CD4-positive, alpha-beta T cell treated with Interleukin-17A for 1 hour (primary cell): ENCODE data around the gene IREB2.

ENCODE experiments used
- DNase-seq: peaks from one replicate; pipeline ENCODE4 v3.0.0-alpha.2; 2020

Gene IREB2

DNA sequence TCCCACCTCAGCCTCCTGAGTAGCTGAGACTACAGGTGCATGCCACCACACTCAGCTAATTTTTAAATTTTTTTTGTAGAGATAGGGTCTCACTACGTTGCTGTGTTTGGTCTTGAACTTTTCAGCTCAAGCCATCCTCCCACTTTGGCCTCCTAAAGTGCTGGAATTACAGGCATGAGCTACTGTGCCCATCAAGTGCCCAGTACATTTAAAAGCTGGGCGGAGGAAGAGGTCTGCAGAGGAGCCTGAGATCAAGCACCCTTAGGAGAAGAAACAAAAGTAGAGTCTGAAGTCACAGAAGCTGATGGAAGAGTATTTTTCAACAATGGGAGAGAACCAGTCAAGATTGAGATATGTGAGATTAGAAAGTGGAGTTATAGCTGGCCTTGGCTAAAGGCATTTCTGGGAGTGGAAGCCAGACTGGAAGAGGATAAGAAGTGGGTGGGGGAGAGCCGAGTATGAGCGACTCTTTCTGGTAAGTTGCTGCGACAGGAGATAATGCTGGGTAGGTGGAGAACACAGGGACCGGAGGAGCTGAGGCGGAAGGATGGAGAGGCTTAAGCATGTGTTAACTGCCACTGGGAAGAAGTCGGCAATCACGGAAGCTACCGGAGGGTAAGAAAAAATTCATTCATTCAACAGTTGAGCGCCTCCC is 782 bp upstream of the IREB2 start:
- no peak for DNase-seq

- peak; percentile 9 for DNase-seq
Measured at GRCh38 chr15:78438619-78439285, 736 bp downstream of the IREB2 start.

DNA sequence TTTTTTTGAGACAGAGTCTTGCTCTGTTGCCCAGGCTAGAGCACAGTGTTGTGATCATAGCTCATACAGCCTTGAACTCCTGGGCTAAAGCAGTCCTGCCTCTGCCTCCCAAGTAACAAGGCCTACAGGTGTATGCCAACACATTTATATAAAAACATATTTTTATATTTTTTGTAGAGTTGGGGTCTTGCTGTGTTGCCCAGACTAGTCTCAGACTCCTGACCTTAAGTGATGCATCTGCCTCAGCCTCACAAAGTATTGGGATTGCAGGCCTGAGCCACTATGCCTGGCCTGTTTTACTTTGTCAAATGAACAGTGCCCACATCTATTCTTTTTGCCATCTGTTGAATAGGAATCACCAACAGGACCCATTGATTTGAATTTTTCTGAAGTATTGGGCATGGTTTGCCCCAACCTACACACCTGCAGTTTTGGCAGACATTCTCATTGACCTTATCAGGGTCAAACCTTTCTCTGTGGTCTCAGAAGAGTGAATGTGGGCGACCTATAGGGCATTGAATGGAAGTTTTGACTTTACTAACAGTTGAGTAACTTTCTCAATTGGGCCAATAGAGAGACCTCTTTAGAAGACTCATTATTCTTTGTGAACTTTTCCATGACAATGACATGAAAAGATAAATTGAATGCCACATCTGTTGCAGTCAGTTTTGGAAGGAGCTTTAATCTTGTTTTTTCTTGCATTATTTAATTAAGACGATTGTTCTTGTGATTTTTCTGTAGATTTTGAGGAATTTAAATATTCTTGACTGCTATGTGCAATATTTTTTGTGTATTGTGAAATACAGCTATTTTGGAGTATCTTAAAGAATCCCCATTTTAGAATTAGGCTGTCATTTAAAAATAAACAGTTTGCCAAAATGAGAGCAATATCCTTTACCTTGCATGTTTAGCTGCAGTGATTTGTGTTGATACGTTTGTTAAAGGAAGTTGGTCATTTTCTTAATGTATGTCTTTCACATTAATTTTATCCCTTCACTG is 2.7 kb downstream of the IREB2 start:
- DNase-seq, result no peak

DNA sequence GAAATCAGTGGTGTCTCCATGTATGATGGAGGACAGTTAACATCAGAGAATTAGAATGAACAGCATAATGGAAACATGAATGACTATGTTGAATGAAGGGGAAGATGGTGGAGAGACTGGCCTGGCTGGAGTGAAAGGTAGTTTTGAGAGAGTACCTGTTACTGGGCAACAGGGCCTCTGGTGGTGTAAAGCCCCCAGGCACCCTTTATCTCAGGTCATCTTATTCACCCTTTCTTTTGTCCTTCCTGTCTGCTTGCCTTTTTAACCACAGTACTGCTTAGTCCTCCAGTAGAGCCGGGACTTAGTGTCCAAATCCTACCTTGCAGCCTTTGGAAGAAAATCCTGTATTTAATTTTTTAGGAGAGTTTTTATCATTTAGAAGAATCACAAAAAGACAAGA is 6.2 kb downstream of the IREB2 start:
- DNase-seq, result no peak

DNA sequence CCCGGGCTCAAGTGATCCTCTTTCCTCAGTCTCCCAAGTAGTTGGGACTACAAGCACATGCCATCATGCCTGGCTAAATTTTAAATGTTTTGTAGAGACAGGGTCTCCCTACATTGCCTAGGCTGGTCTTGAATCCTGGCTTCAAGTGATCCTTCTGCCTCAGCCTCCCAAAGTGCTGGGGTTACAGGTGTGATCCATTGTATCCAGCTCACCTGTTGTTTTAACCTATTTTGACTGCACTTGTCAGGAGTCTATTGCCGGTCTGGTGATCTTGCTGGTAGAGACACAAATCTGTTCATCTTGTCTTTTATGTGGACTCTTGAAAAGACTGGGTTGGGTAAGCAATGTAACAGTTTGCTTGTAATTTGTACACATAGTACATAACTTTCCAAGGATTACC is 7.9 kb downstream of the IREB2 start:
- no peak for DNase-seq

DNA sequence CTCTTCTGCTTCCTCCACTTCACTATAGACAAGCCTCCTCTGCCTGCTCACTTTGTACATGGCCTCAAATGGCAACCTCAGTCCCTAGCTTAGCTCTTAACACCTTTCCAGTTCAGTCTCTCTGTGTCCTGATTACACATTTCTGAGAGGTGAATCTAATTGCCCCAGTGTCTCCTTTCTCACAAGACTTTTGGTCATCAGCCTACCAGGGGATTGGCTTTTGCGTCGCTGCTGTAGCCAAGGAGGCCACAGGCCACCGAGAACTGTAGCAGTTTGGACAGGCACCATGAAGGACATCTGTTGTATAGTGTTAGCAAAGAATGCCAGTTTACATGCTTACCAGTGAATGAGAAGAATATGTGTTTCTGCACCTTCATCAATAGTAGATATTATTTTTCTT is 8.5 kb downstream of the IREB2 start:
- DNase-seq, result no peak

- DNase-seq, result no peak
Measured at GRCh38 chr15:78448441-78449219, 10.6 kb downstream of the IREB2 start.

DNA sequence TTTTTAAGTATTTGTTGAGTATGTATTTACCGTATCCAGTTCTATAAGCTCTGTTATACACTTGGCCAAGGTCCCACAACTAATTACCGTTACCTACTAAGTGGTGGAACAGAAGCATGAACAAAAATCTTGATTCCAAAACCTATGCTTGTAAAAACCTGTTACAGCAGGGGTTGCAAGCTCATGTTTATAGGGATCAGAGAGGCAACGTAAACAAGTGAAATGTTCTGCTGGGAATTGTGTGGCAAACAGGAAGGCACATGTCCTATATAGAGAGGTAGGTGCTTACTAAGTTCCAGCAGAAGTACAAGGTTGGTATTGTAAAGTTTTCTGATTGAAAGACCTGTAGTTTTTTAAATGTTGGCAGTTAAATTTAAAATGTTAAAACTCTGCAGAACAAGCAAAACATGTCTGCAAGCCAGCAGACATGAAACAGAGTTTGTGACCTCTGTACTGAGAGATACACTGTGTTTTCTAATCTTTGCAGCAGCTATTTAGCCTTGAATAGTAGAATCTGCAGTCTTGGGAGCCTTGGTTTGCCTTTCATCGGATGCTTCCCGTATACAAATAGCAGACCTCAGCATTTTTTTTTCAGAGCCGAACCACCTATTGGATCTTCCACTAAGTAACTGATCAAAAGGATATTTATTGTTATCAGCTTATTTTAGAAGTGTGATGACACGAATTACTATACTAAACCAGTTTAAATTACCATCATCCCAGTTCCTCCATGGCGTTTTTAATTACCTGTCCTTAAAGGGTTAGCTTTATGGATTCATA is 11.4 kb downstream of the IREB2 start:
- DNase-seq, result no peak

GRCh38 chr15:78450285-78450858 is 12.4 kb downstream of the IREB2 start:
- DNase-seq, result no peak

DNA sequence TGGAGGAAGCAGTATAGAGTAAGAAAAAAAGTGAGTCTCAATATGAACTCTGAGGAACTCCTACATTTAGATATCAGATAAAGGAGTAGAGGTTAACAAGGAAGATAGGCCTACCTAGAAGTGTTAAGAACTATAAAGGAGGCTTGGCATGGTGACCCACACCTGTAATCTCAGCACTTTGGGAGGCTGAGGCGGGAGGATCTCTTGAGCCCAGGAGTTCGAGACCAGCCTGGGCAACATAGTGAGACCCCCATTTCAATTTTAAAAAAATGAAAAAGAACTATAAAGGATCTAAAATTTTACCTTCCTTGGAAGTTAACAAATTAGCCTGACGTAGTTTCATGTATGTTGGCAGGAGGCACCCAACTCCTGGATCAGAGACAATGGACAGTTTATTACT is 14.5 kb downstream of the IREB2 start:
- DNase-seq, result no peak

- no peak for DNase-seq
Measured at GRCh38 chr15:78453447-78453846, 15.4 kb downstream of the IREB2 start.

DNA sequence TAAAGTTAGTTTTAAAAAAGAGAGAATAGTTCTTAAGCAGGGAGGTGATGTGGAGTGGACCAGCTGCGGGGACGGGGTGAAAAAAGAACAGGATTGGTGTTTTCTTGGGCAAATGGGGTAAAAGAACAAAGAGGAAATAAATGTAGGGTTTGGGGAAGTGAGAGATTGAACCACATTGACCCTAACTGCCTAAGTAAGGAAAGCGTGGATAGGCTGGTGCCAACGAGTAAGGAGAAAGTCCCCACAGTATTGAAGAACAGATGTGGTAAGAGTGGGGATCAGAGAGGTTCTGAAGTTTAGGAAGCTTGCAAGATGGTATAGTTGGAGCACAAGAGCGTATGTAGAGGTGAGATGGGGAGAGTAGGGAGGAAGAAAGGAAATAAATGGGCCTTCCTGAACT is 17.0 kb downstream of the IREB2 start:
- DNase-seq, result peak; percentile 6

DNA sequence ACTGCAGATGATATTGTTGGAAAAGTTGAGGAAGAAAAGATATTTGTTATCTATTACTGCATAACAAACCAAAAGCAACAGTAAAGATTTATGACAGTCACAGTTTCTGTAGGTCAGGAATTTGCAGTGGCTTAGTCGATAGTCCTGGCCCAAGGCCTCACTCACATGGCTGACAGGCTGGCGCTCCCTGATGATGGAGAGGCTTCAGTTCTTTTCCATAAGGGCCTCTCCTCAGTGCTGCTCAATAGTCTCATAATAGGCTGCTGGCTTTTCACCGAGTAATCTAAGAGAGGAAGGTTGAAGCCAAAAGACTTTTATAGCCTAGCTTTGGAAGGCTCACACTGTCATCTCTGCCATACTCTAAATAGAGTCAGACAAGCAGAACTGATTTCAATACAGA is 17.7 kb downstream of the IREB2 start:
- DNase-seq, result no peak

DNA sequence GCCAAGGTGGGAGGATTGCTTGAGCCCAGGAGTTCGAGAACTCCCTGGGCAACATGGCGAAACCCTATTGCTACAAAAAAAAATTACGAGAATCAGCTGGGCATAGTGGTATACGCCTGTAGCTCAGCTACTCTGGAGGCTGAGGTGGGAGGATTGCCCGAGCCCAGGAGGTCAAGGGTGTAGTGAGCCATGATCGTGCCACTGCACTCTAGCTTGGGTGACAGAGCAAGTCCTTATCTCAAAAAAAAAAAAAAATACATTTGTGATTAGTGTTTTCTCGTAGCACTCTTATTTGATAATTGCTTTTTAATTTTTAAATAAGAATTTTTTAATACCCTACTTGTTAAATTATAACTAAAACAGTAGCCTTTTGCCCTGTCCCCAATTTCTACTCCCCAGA is 18.4 kb downstream of the IREB2 start:
- DNase-seq, result no peak

DNA sequence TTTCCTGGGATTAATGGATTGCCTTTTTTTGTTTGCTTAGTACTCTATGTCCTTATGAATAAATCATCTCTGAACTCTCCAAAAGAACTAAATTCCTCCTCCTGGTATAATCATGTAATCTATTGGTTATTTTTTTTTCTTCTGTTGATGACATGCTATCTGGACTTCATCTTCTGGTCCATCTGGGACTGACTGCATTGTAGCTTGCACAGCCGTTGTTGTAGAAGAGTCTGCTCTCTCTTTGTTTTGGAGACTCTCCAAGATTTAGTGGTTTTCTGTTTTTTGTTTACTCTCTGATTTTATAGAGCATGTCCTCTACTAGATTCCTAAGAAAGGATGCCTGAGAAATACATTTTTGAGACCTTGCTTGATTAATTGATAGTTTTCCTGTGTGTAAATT is 19.1 kb downstream of the IREB2 start:
- no peak for DNase-seq

GRCh38 chr15:78460737-78461136 is 22.7 kb downstream of the IREB2 start:
- DNase-seq, result no peak

GRCh38 chr15:78461171-78461888 is 23.3 kb downstream of the IREB2 start:
- peak; percentile 44 for DNase-seq

- DNase-seq, result no peak
Measured at GRCh38 chr15:78469031-78469430, 31.0 kb downstream of the IREB2 start.

GRCh38 chr15:78477295-78477694 is 39.3 kb downstream of the IREB2 start:
- no peak for DNase-seq

DNA sequence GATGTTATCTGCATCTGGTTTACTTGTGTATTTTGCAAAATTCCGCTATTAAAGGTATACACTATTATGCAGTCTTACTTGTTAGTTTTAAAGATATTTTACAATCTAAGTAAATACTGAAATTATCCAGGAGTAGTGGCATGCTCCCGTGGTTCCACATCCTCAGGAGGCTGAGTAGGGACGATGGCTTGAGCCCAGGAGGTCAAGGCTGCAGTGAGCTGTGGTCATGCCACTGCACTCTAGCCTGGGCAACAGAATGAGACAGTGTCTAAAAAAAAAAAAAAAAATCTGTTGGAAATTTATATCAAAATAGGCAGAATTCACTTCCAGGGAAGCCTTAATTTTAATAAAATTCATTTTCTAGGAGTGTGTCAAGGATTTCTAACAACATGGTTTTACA is 41.6 kb downstream of the IREB2 start:
- DNase-seq, result no peak

DNA sequence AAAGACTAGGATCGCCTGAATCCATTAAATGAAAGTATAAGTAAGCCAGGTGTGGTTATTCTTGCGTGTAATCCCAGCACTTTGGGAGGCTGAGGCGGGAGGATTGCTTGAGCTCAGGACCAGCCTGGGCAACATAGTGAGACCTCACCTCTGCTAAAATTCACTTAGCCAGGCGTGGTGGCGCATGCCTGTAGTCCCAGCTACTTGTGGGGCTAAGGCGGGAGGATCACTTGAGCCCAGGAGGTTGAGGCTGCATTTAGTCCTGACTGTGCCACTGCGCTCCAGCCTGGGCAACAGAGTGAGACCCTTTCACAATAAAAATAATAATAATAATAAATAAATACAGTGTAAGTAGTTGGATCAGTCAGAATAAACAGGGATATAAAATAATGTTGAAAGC is 43.9 kb downstream of the IREB2 start:
- DNase-seq, result no peak
